Measurements from ENCODE around the gene RAI1.

GRCh38 chr17:17760872-17761550 is 79.8 kb downstream of the RAI1 start:
- TF ChIP-seq POLR2AphosphoS5 (IDR thresholded peaks at IDR 0.05; ENCODE audit: low read depth, low read length) (no peak), REST (IDR thresholded peaks at IDR 0.05; ENCODE audit: insufficient read depth in 1 of 2, low read depth in 2 of 2, low read length in 2 of 2) (no peak), TAF1 (IDR thresholded peaks at IDR 0.05; ENCODE audit: borderline replicate concordance, insufficient read depth, low read length) (no peak), SIN3A (IDR thresholded peaks at IDR 0.05; ENCODE audit: borderline replicate concordance, insufficient read depth, low read length) (no peak)

Data from PFSK-1 (cell line).